HG02981 (cell line): ENCODE data around the gene TMEM132C.
A peak's percentile ranks its signal among the peaks of the same experiment; 100 is the strongest.

ENCODE experiments used
- ATAC-seq: cut with Tn5 transposase; IDR thresholded peaks from one replicate; pipeline ENCODE4 v1.9.1; 2021; ENCODE audit warnings: mild to moderate bottlenecking, moderate library complexity; ENCODE audit not compliant: unreplicated experiment

The TMEM132C gene

GRCh38 chr12:128644664-128645296 is 377.8 kb downstream of the TMEM132C start:
- ATAC-seq, result peak; percentile 44

- no peak for ATAC-seq
These were observed 382.9 kb downstream of the TMEM132C start for GRCh38 chr12:128649902-128650301.

DNA sequence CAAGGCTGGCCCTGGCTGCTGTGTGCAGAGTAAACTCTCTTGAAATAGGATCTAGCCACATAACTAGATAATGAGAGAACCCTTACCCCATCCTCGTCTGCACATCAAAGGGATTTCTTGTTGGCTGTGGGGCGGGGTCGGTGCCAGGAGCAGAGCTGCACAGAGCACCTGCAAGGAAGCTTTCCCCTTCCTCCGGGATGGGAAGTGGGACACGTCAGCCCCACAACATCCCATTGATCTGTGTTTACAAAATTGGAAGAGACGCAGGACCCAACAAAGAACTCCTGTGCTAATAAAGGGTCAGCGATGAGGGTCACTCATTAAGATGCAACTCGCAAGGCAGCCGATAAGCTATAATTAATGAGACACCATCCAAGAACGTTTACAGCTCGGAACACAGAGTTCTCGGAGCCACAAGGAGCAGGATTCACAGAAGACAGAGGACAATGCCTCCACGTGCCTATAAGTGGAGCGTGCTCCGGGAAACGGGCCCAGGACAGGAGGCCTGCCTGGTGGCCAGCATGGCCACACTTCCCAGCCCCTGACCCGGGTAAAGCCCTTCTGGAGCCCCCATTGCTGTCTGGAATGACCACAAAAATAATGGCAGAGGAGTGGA is 385.3 kb downstream of the TMEM132C start:
- no peak for ATAC-seq

DNA sequence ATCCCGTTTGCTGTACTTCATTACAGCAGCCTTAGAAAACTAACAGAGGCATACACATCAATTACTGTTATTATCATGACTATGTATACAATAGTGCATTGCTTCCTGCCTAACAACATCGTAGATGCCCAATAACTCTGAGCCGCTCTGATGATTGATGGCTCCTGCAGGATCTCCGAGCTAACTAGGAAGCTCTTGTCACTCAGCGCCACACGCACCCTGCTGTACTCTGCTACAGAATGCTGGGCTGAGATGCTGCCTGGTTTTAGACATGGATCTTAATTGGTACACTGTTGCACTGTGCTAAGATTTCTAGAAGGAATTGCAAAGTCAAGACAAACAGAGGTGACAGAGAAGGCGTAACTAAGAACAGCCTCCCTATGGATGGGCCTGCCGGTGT is 387.5 kb downstream of the TMEM132C start:
- ATAC-seq, result no peak

- no peak for ATAC-seq
These were observed 390.4 kb downstream of the TMEM132C start for GRCh38 chr12:128657378-128657777.

DNA sequence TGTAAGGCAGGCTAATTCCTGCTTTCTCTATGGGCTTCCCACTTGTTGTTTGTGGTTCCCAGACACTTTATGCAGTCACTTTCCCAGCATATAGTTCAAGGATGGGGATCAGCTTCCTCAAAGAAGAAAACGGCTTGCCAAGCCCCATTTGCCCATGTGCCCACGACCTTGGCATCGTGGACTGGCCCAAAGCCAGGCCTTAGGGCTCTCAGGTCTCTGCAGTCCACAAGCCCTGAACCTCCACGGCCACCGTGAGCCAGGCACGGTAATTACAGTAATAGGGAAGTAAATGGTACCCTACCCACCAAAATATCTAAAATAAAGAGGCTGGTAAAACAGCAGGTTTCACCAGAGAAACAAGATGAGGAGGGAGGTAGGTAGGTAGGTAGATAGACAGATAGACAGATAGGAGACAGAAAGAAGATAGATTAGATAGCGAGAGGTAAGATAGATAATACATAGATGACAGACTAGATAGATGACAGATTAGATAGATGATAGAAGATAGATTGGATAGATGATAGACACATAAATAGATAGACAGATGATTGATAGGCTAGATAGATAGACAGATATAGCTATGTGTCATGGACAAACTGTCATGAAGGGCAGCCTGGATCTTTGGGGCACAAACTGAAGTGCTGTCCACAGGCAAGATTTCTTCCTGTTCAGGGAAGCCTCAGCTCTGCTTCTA is 393.7 kb downstream of the TMEM132C start:
- ATAC-seq, result no peak

DNA sequence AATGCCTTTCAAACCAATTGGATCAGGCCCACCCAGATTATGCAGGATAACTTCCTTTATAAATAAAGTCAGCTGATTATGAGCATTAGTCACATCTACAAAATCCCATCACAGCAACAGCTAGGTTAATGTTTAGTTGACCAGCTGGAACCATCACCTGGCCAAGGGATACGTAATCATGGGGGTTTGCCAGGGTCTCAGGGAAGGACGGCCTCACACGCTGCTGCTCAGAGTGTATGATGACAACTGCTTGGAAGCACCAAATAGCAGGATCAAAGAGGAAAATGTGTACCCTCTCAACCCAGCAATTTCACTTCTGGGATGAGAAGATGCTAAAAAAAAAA is 394.2 kb downstream of the TMEM132C start:
- no peak for ATAC-seq

GRCh38 chr12:128662101-128662500 is 395.1 kb downstream of the TMEM132C start:
- ATAC-seq, result no peak

DNA sequence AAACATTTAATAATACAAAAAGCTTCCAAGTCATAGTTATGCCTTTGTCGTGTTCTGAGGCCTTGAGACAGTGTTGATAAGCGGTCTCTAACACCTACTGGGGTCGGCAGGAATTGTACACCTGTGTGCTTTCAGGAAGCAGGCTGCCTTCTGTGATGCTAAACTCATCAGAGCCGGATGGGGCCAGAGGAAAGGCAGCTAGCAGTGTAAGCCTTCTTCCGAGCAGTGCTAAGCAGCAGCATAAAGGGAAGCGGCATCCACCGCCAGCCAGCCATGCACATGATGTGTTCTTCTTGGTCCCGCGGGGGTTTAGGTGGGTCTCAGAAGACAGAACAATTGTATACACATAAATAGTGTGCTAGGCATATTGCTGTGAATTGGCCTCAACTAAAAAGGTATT is 397.5 kb downstream of the TMEM132C start:
- ATAC-seq, result no peak

DNA sequence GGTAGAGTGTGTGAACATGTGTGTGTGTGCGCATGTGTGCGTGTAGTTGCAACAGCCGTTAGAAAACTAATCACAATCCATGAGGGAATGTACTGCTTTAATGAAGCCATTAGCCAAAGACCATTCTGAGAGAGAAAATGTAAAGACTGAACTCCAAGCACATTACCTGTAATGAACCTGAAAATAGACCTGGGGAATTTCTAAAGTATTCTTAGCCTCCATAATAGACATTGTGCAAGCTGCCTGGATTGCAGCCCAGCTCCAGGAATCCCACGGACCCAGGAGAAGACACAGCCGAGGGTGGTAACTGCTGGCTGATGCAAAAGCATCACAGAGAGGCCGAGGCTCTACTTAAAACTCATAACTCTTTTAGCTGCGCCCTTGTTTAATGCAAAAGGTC is 400.2 kb downstream of the TMEM132C start:
- ATAC-seq, result no peak

DNA sequence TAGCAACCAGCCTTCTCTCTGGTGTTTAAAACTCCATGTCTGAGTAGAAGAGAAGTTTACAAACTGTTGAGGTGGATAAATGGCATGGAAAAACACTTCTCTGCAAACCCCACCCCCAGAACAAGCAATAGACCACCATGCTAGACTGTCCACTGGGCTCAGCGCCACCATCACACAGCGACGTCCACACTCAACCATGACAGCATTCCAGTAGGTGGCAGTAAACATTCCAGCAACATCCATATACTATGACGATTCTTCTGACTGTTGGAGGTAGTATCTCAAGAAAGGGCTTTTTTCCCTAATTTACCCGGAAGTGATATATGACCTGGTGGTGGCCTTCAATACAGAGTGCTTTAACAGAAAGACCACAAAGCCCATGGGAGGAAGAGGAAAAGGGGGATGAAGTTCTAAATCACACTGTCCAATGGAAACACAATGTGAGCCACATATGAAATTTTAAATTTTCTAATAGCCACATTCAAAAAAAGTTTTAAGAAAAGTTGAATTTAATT is 404.6 kb downstream of the TMEM132C start:
- ATAC-seq, result no peak

DNA sequence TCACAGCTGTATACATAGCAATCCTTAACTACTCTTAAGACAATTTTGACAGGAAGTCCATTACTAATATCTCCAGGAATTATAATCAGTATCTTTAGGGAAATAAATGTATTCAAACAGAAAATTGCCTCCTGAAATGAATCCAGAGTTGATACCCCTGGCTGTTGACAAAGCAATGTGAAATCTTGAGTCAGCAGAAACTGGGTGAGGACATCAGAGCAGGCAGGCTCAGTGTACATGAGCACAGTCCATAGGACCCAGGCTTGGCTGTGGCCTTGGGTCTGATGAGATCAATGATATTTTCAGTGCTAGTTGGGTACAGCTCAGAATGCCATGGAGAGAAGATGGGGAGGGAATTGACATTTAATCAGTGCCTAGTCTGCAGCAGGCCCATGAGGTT is 405.5 kb downstream of the TMEM132C start:
- no peak for ATAC-seq

DNA sequence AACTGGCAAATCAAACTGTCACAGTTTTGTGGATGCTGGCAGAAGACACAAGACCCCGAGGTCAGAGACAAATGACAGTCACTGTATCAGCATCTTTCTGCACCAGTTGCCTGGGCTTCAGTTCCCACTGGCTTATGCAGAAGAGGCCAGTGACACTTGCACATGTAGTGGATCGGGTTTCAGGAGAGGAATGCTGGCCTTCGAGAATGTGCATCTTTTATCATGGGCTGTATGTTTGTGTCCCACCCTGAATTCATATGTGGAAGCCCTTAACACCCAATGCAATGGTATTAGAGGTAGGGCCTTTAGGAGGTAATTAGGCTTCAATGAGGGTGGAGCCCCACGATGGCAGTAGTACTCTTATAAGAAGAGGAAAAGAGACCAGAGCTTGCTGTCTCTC is 405.9 kb downstream of the TMEM132C start:
- no peak for ATAC-seq

GRCh38 chr12:128675576-128675975 is 408.6 kb downstream of the TMEM132C start:
- ATAC-seq, result no peak

- ATAC-seq, result no peak
These were observed 413.6 kb downstream of the TMEM132C start for GRCh38 chr12:128680555-128680954.

DNA sequence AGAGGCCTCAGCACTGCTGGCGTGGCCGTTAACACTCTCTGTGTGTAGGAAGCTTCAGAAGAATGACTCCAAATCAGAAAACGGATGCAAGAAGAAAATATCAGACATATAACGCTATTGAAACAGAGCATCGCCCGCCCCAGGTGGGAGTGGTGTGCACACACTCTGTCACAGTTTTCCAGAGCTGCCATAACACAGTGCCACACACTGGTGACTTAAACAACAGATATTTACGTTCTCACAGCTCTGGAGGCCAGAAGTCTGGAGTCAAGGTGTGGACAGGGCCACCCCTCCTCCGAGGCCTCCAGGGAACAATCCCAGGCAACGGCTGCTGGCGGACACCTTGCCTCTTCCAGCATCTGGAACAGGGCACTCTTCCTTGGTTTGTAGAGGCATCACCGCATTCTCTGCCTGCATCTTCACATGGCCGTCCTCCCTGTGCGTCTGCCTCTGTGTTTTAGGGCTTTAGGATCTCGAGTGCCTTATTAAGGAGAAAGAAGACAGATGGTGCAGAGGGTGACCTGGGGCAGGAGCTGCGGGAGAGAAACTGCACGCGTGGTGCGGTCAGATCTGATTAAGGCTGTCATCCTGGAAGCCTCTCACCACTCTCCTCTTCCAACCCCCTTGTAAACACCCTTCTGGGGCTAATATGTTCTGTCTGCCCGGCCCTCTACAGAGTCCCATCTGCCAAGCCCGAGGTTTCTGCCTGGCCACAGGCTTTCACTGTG is 415.7 kb downstream of the TMEM132C start:
- ATAC-seq, result no peak

GRCh38 chr12:128684352-128684751 is 417.4 kb downstream of the TMEM132C start:
- ATAC-seq, result no peak

DNA sequence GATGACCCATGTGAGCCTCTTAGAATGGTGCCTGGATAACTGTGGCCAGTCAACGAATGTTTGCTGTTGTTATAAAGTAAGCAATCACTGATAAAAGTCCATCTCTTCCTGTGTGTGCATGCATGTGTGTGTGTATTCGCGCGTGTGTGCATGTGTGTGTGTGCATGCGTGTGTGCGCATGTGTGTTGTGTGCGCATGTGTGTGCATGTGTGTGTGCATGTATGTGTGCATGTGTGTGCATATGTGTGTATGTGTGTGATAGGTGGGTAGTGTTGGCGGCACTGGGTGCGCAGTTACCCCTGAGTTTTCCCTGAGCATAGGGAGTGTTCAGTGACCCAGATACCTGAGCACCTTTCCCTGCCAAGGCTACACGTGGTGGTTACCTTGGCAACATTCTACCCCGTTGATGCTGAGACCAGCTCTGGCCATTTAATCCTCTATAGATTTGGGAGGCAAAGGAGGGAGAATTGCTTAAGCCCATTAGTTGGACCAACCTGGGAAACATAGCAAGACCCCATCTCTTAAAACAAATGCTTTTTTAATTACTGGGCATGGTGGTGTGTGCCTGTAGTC is 419.0 kb downstream of the TMEM132C start:
- no peak for ATAC-seq

DNA sequence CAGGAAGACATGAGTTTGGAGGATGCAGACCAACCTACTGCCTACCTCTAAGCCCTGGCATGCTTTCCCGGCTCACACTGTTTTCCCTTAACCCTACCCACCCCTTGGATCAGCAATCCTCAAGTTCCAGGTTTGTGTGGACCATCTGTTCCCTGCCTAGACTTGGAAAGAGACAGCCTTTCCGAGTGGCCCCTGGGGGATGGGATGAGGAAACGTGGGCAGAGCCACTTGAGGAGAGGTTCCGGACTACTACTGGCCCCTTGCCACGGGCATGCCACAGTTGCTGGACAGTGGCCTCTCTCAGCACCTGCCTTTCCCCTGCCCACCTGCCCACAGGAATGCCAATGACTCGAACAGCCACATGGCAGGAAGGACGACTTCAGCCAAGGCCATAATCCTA is 420.9 kb downstream of the TMEM132C start:
- no peak for ATAC-seq

GRCh38 chr12:128690641-128691040 is 423.7 kb downstream of the TMEM132C start:
- ATAC-seq, result no peak

DNA sequence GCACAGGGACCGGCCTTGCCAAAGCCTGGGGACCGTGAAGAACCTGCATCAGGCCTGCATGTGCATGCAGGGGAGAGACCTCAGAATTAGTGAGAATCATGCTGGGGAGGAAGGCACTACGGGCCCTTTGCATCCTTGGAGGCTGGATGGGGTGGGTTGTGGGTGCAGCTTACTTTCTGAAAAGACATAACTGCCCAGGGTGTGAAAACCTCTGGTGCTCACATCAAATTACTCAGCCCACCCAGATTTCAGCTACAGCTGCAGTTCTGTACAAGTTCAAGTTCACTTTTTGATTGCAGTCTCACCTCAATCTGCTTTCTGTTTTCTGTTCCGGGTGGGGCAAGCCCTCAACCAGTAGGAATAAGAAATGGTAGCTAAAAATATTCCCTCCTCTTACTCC is 426.1 kb downstream of the TMEM132C start:
- no peak for ATAC-seq
